ENCODE measurements around the gene TXNDC9.
"Not testable (repeated sequence)": the region's sequence is repeated elsewhere in the genome, so short reads cannot be mapped to it uniquely, and the experiment has no call there.

TXNDC9 gene

GRCh38 chr2:99317873-99318200 lies 18.3 kb downstream of the TXNDC9 start:
- DNase-seq, result not testable (repeated sequence)

DNA sequence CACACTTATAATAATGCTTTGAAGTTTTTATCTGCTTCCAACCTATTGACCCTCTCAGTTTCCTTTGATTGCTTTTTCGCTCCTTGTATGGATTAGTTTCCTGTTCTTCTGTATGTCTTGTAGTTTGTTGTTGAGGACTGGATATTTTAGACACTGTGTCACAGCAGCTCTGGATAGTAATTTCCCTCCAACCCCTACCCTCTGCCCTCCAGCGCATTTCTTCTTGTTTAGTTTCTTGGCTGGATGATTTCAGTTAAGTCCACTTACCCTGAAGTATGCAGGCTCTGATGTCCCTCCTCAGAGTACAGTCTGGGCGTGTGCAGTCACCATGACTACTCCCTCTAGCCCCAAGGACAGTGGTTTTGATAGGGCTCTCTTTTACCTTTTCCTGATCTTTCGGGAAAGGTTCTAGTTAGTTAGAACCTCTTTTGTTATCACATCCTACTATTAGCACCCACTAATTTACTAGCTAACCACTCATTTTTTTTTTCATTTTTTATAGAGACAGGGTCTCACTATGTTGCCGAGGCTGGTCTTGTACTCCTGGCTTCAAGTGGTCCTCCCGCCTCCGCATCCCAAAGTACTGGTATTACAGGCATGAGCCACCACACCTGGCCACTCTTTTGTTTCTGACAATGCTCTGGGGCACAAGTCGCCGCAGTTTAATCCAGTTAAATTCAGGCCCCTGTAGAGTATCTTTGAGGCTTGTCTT lies 18.8 kb downstream of the TXNDC9 start:
- no peak for DNase-seq

- not testable (repeated sequence) for DNase-seq
Observed at GRCh38 chr2:99301097-99301496, 35.0 kb downstream of the TXNDC9 start, which contains the start of gene LYG1. Gene LYG1 (minus strand): TSS chr2:99301197. CDS start chr2:99295670, 5,527 bp downstream.

DNA sequence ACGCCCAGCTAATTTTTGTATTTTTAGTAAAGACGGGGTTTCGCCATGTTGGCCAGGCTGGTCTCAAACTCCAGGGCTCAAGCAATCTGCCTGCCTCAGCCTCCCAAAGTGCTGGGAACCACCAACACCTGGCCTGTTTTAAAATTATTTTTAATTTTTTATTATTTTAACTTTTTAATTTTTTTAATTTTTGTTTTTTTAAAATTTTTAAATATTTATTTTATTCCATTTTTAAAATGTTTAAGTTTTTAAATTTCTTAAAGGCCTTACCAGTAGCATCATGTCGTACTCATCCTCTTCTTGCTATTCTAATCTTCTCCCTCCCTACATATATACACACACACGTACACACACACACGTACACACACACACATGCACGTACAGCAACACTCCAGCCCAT lies 36.6 kb downstream of the TXNDC9 start:
- DNase-seq, result no peak

DNA sequence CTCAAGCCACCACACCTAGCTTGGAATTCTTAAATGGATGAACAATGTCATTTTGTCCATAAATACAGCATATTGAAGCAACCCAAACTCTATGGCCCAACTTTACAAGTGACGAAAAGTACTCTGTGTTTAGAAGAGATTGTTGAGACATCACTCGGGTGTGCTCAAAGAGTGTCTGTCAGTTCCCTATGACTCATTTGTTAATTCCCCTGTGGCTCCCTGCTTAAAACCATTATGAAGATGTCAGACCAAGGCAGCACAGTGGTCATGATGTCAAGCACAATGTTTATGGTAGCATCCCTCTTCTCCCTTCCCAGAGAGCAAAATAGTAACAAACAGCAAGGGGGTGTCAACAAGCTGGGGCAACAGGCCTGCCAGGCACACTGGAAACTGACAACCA lies 38.1 kb downstream of the TXNDC9 start:
- DNase-seq, result no peak

- no peak for DNase-seq
Observed at GRCh38 chr2:99285526-99285925, 50.6 kb downstream of the TXNDC9 start.

DNA sequence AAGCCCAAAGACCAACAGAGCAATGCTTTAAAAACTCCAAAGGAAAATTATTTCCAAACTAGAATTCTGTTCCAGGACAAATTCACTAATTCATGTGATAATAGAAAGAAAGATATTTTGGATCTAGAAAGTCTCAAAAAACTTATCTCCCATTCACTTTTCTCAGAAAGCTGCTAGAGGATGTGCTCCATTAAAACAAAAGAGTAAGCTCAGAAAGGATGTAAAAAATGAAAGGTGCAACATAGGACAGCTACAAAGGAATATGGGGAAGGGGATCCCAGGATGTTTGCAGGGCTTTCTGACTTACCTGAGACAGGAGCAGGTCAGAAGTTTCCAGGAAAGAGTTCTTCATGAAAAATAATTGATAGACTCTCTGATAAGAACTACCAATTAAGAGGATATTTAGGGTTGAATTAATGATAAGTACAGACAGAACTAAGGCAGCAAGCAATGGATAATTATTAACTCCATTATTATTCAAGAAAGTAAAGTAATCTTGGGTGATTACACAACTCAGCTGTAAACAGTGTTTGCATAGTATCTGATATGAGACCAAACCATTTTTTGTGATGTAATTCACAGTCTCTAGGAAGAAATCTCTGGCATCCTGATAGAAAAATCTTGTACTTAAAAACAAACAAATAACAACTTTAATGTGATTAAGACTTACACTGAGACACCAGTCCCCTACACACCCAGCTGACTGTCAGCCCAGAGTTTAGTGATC lies 56.0 kb downstream of the TXNDC9 start:
- DNase-seq, result no peak

- no peak for DNase-seq
Observed at GRCh38 chr2:99278793-99279291, 57.3 kb downstream of the TXNDC9 start.

- not testable (repeated sequence) for DNase-seq
Observed at GRCh38 chr2:99278195-99278765, 57.9 kb downstream of the TXNDC9 start.

DNA sequence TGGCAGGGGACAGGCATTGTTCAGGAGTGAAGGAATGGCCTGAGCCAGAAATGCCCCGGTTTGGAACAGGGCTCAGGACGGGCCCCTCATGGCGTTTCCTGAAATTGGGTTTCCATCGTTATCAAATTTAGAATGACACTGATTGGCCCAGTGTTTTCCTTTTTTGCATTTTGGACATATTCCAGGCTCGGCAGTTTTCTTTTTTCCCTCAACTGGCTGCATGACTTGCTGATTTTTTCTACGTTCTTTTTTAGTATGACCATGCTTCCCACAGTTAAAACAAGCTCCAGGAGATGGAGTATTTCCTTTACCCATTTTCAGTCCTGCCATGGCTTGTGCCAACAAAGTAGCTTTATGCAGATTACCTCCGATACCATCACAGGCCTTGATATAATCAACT lies 60.3 kb downstream of the TXNDC9 start:
- no peak for DNase-seq

All from NCI-H1694 treated with DMSO at 0.1 percent for 48 hours (cell line).